ENCODE results near the gene PRDM11.
"Not testable (repeated sequence)": the region's sequence is repeated elsewhere in the genome, so short reads cannot be mapped to it uniquely, and the experiment has no call there.

The PRDM11 gene

DNA sequence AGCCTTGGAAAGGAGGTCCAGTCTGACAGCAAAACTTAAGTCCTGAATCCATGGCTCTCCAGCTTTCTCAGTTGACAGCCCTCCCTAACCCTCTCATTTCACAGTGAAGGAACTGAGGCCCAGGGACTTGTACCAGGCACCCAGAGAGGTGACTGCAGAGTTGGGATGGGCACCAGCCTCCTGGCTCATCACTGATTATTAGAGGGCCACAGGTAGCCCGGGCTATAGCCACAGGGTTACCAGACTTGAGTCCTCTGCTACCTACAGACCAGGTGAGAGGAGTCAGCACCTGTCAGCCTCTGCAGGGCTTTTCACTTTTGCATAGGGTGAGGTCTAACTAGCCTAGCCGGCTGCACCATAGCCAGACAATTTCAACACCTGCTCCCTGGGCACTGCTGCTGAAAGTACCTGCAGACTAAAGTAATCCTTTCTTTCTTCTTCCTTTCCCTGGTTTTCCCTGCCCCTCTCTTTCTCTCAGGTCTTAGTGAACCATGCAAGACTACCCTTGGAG is 102.1 kb downstream of the PRDM11 start:
- no peak overlapping the region for H2BK15ac ChIP-seq (ENCODE audit: low read depth, poor library complexity, severe bottlenecking)
- H3K14ac ChIP-seq (ENCODE audit: low read length in 2 of 2): no peak overlapping the region
- H3K27me3 ChIP-seq (ENCODE audit: control insufficient read depth in 1 of 2, insufficient read depth in 1 of 2, low read length in 2 of 2): peaks cover 11 to 71% of the 10 kb centered on the region in 2 experiments
- no peaks in the 10 kb centered on the region for H3K79me1 ChIP-seq (replicated peaks; ENCODE audit: low read length, poor library complexity, severe bottlenecking)
- H4K91ac ChIP-seq (ENCODE audit: low read length): no peak overlapping the region
- WGBS: 79% methylated on average over 2 of the region's 2 CpGs
- H2AK5ac ChIP-seq (ENCODE audit: low read length, severe bottlenecking): no peak overlapping the region
- no peak overlapping the region for H3K4me3 ChIP-seq (ENCODE audit: insufficient read depth in 1 of 2, low read depth in 1 of 2, low read length in 2 of 2)
- H2AFZ ChIP-seq (ENCODE audit: low read depth, low read length): no peak overlapping the region
- no peak for DNase-seq
- H3K23ac ChIP-seq (ENCODE audit: low read length in 2 of 2): no peak overlapping the region
- H4K8ac ChIP-seq (ENCODE audit: low read length): no peak overlapping the region
- no peak overlapping the region for H3K4ac ChIP-seq (ENCODE audit: low read depth in 1 of 2, low read length in 2 of 2)
- no peak overlapping the region for H2BK5ac ChIP-seq (ENCODE audit: low read depth, low read length, poor library complexity, severe bottlenecking)
- no peaks in the 10 kb centered on the region for H3K9me3 ChIP-seq (ENCODE audit: control insufficient read depth, low read length)
- H3K4me2 ChIP-seq (ENCODE audit: low read length, poor library complexity, severe bottlenecking): no peak overlapping the region
- no peaks in the 10 kb centered on the region for H3K36me3 ChIP-seq (ENCODE audit: control insufficient read depth in 1 of 2, insufficient read depth in 2 of 2, low read depth in 1 of 2, low read length in 2 of 2)
- H3K18ac ChIP-seq (ENCODE audit: low read depth in 1 of 2, low read length in 2 of 2): no peak overlapping the region
- no peak overlapping the region for H3K27ac ChIP-seq (ENCODE audit: low read length, poor library complexity, severe bottlenecking)
- H3K4me1 ChIP-seq (ENCODE audit: control insufficient read depth, insufficient read depth, low read depth, low read length): peaks cover 6% of the 10 kb centered on the region
- H2BK12ac ChIP-seq (ENCODE audit: low read length in 2 of 2): no peak overlapping the region
- H3K9ac ChIP-seq (ENCODE audit: low read length): no peak overlapping the region
- no peak overlapping the region for H2BK120ac ChIP-seq (ENCODE audit: low read depth, low read length)

DNA sequence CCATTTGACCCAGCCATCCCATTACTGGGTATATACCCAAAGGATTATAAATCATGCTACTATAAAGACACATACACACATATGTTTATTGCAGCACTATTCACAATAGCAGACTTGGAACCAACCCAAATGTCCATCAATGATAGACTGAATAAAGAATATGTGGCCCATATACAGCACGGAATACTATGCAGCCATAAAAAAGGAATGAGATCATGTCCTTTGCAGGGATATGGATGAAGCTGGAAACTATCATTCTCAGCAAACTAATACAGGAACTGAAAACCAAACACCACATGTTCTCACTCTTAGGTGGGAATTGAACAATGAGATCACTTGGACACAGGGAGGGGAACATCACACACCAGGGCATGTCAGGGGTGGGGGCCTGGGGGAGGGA is 102.9 kb downstream of the PRDM11 start:
- not testable (repeated sequence) for H3K9ac ChIP-seq (ENCODE audit: low read length)
- no CpG with 5 or more reads among the region's 1 CpG for WGBS

DNA sequence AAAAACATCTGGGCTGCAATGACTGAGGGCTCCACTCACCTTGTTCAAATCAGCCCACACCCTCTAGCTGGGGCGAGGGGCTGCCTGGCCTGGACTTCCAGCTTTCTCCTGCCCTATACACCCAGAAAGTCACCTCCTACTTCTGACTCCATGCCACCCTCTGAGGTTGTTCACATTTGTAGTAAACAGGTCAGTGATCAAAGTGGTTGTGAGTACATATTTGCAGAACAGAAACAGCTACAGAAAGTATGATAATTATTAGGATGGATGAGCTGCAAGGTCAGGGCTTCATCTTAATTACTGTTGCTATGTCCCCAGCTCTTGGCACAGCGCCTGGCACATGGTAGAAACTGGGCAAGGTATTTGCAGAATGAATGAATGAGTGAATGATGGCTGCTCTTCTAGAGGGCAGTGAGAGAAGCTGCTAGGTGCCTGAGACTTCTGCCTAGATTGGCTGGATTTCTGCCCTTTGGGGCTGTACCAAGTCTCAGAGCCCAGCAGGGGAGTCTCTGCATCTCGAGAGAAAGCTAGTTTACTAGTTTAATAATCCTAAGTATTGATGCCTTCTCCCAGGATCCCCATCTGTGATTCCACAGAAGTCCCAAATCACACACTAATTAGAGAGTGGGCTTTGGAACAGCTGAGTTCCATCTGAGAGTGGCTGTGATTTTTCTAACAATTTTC is 103.7 kb downstream of the PRDM11 start:
- Histone ChIP-seq H3K18ac (ENCODE audit: low read depth in 1 of 2, low read length in 2 of 2) (no peak overlapping the region), H3K9ac (ENCODE audit: low read length) (no peak overlapping the region), H3K27me3 (ENCODE audit: control insufficient read depth in 1 of 2, insufficient read depth in 1 of 2, low read length in 2 of 2) (peaks cover 4 to 71% of the 10 kb centered on the region in 2 experiments), H2BK12ac (ENCODE audit: low read length in 2 of 2) (no peak overlapping the region), H3K9me3 (ENCODE audit: control insufficient read depth, low read length) (no peaks in the 10 kb centered on the region), H3K23ac (ENCODE audit: low read length in 2 of 2) (no peak overlapping the region), H2BK5ac (ENCODE audit: low read depth, low read length, poor library complexity, severe bottlenecking) (no peak overlapping the region), H4K8ac (ENCODE audit: low read length) (no peak overlapping the region), H3K27ac (ENCODE audit: low read length, poor library complexity, severe bottlenecking) (no peak overlapping the region), H3K4me2 (ENCODE audit: low read length, poor library complexity, severe bottlenecking) (no peak overlapping the region), H2BK120ac (ENCODE audit: low read depth, low read length) (no peak overlapping the region), H2BK15ac (ENCODE audit: low read depth, poor library complexity, severe bottlenecking) (no peak overlapping the region), H3K4me1 (ENCODE audit: control insufficient read depth, insufficient read depth, low read depth, low read length) (peaks cover 9% of the 10 kb centered on the region), H3K4me3 (ENCODE audit: insufficient read depth in 1 of 2, low read depth in 1 of 2, low read length in 2 of 2) (no peak overlapping the region), H2AK5ac (ENCODE audit: low read length, severe bottlenecking) (no peak overlapping the region), H3K4ac (ENCODE audit: low read depth in 1 of 2, low read length in 2 of 2) (no peak overlapping the region), H3K14ac (ENCODE audit: low read length in 2 of 2) (no peak overlapping the region), H4K91ac (ENCODE audit: low read length) (no peak overlapping the region), H2AFZ (ENCODE audit: low read depth, low read length) (no peak overlapping the region), H3K36me3 (ENCODE audit: control insufficient read depth in 1 of 2, insufficient read depth in 2 of 2, low read depth in 1 of 2, low read length in 2 of 2) (no peaks in the 10 kb centered on the region), H3K79me1 (replicated peaks; ENCODE audit: low read length, poor library complexity, severe bottlenecking) (no peaks in the 10 kb centered on the region)
- 69% methylated on average over 2 of the region's 3 CpGs for WGBS
- DNase-seq: no peak

More for the DNA sequence above, 102.9 kb downstream of the PRDM11 start:
- H2BK15ac ChIP-seq (ENCODE audit: low read depth, poor library complexity, severe bottlenecking); H3K79me1 ChIP-seq (replicated peaks; ENCODE audit: low read length, poor library complexity, severe bottlenecking); H3K4me3 ChIP-seq (ENCODE audit: insufficient read depth in 1 of 2, low read depth in 1 of 2, low read length in 2 of 2); H3K23ac ChIP-seq (ENCODE audit: low read length in 2 of 2); H2BK5ac ChIP-seq (ENCODE audit: low read depth, low read length, poor library complexity, severe bottlenecking); H2BK12ac ChIP-seq (ENCODE audit: low read length in 2 of 2); H4K91ac ChIP-seq (ENCODE audit: low read length); H3K14ac ChIP-seq (ENCODE audit: low read length in 2 of 2); H2AK5ac ChIP-seq (ENCODE audit: low read length, severe bottlenecking); H3K18ac ChIP-seq (ENCODE audit: low read depth in 1 of 2, low read length in 2 of 2); H3K36me3 ChIP-seq (ENCODE audit: control insufficient read depth in 1 of 2, insufficient read depth in 2 of 2, low read depth in 1 of 2, low read length in 2 of 2); H3K4me2 ChIP-seq (ENCODE audit: low read length, poor library complexity, severe bottlenecking); H4K8ac ChIP-seq (ENCODE audit: low read length); H2BK120ac ChIP-seq (ENCODE audit: low read depth, low read length); H3K27ac ChIP-seq (ENCODE audit: low read length, poor library complexity, severe bottlenecking); H3K4ac ChIP-seq (ENCODE audit: low read depth in 1 of 2, low read length in 2 of 2); DNase-seq; H2AFZ ChIP-seq (ENCODE audit: low read depth, low read length); H3K9me3 ChIP-seq (ENCODE audit: control insufficient read depth, low read length); H3K4me1 ChIP-seq (ENCODE audit: control insufficient read depth, insufficient read depth, low read depth, low read length): not testable (repeated sequence)
- peaks cover 9 to 71% of the 10 kb centered on the region in 2 experiments for H3K27me3 ChIP-seq (ENCODE audit: control insufficient read depth in 1 of 2, insufficient read depth in 1 of 2, low read length in 2 of 2)

DNA sequence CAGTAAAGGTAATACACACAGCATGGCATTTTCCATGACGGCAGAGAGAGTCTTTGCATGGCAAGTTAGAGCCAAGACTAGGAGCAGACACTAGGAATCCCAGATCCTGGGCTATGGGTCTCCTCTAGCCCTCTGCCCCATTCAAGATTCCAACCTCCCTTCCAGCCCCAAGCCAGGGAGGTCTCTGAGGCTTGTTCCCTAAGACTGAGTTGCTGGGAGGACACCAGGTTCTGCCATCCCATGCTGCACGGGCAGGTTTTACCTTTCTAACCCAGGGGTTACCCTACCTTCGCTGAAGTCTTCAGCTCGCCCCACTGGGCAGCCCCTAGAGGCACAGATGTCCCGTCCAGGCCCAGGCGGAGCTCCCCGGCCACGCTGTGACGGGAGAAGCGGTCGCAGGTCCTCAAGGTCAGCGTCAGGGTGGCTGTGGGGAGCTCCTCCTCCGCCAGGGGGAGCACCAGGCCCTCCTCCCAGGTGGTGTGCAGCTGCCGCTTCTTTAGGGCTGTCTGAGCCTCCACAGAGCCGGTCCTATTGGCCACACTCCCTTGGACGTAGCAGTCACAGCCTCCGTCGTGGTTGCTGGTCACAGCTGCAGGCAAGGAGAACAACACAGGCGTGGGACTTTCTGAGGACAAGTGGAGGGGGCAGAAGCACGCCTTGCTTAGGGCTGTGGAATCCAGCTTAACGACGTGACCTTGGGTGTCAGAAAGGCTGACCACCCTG is 105.9 kb downstream of the PRDM11 start:
- WGBS: 36% methylated on average over 22 of the region's 22 CpGs
- no peak overlapping the region for H2BK5ac ChIP-seq (ENCODE audit: low read depth, low read length, poor library complexity, severe bottlenecking)
- H3K4me1 ChIP-seq (ENCODE audit: control insufficient read depth, insufficient read depth, low read depth, low read length): peaks cover 9% of the 10 kb centered on the region
- no peak overlapping the region for H3K4me2 ChIP-seq (ENCODE audit: low read length, poor library complexity, severe bottlenecking)
- H3K4me3 ChIP-seq (ENCODE audit: insufficient read depth in 1 of 2, low read depth in 1 of 2, low read length in 2 of 2): no peak overlapping the region
- no peaks in the 10 kb centered on the region for H3K36me3 ChIP-seq (ENCODE audit: control insufficient read depth in 1 of 2, insufficient read depth in 2 of 2, low read depth in 1 of 2, low read length in 2 of 2)
- no peaks in the 10 kb centered on the region for H3K9me3 ChIP-seq (ENCODE audit: control insufficient read depth, low read length)
- no peak overlapping the region for H3K9ac ChIP-seq (ENCODE audit: low read length)
- H2BK12ac ChIP-seq (ENCODE audit: low read length in 2 of 2): no peak overlapping the region
- no peak overlapping the region for H3K18ac ChIP-seq (ENCODE audit: low read depth in 1 of 2, low read length in 2 of 2)
- no peak overlapping the region for H3K23ac ChIP-seq (ENCODE audit: low read length in 2 of 2)
- H4K91ac ChIP-seq (ENCODE audit: low read length): no peak overlapping the region
- H2AFZ ChIP-seq (ENCODE audit: low read depth, low read length): peak overlapping the region; percentile 18
- H2BK15ac ChIP-seq (ENCODE audit: low read depth, poor library complexity, severe bottlenecking): no peak overlapping the region
- H3K14ac ChIP-seq (ENCODE audit: low read length in 2 of 2): no peak overlapping the region
- H4K8ac ChIP-seq (ENCODE audit: low read length): no peak overlapping the region
- H3K4ac ChIP-seq (ENCODE audit: low read depth in 1 of 2, low read length in 2 of 2): no peak overlapping the region
- no peak overlapping the region for H3K27ac ChIP-seq (ENCODE audit: low read length, poor library complexity, severe bottlenecking)
- peak; percentile 54 for DNase-seq
- H3K27me3 ChIP-seq (ENCODE audit: control insufficient read depth in 1 of 2, insufficient read depth in 1 of 2, low read length in 2 of 2): peaks cover 0 to 76% of the 10 kb centered on the region in 2 experiments
- no peak overlapping the region for H2BK120ac ChIP-seq (ENCODE audit: low read depth, low read length)
- H2AK5ac ChIP-seq (ENCODE audit: low read length, severe bottlenecking): no peak overlapping the region
- no peaks in the 10 kb centered on the region for H3K79me1 ChIP-seq (replicated peaks; ENCODE audit: low read length, poor library complexity, severe bottlenecking)
